ENCODE results near the gene DENND4B. TPM values are rescaled to one million over a fixed set of nuclear protein-coding genes. Genes with fewer than 3 reads are reported as not detected.

DENND4B gene
- total RNA-seq, 1 donor from 2014 or later = 70.7 TPM

DNA sequence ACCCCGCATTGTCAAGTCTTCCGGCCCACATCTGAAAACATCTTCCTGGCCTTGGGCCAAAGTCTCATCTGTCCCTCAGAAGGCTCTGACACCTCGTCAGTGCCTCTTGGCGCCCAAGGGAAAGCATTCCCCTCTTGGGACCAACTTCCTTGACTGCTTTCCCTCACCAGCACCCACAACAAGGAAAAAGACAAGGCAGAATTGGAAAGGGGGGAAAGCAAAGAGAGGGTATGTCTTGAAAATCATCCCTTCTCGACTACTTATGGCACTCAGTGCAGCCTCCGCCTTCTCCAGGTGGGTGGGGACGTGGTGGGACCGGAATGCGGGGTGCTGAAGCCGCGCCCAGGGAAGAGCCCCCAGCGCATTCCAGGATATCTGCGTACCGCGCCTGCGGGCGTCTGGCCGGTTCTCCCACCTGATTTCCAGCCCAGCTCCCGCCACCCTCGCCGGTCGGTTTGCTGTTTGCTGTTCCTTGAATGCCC, 17.4 kb upstream of the DENND4B start:
- Mint-ChIP-seq H3K36me3 (peaks cover 9% of the 10 kb centered on the region), H3K27me3 (no peaks in the 10 kb centered on the region), H3K9me3 (no peaks in the 10 kb centered on the region), H3K4me1 (ENCODE audit: unreplicated experiment) (peaks cover 42% of the 10 kb centered on the region), H3K4me3 (peak overlapping the region; percentile 92), H3K27ac (peak overlapping the region; percentile 99)
- TF ChIP-seq, protein P1, sequence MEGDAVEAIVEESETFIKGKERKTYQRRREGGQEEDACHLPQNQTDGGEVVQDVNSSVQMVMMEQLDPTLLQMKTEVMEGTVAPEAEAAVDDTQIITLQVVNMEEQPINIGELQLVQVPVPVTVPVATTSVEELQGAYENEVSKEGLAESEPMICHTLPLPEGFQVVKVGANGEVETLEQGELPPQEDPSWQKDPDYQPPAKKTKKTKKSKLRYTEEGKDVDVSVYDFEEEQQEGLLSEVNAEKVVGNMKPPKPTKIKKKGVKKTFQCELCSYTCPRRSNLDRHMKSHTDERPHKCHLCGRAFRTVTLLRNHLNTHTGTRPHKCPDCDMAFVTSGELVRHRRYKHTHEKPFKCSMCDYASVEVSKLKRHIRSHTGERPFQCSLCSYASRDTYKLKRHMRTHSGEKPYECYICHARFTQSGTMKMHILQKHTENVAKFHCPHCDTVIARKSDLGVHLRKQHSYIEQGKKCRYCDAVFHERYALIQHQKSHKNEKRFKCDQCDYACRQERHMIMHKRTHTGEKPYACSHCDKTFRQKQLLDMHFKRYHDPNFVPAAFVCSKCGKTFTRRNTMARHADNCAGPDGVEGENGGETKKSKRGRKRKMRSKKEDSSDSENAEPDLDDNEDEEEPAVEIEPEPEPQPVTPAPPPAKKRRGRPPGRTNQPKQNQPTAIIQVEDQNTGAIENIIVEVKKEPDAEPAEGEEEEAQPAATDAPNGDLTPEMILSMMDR (conservative IDR thresholded peaks at IDR 0.05) = no peak
- DNase-seq (ENCODE audit: extremely low spot score, unreplicated experiment) = no peak

DNA sequence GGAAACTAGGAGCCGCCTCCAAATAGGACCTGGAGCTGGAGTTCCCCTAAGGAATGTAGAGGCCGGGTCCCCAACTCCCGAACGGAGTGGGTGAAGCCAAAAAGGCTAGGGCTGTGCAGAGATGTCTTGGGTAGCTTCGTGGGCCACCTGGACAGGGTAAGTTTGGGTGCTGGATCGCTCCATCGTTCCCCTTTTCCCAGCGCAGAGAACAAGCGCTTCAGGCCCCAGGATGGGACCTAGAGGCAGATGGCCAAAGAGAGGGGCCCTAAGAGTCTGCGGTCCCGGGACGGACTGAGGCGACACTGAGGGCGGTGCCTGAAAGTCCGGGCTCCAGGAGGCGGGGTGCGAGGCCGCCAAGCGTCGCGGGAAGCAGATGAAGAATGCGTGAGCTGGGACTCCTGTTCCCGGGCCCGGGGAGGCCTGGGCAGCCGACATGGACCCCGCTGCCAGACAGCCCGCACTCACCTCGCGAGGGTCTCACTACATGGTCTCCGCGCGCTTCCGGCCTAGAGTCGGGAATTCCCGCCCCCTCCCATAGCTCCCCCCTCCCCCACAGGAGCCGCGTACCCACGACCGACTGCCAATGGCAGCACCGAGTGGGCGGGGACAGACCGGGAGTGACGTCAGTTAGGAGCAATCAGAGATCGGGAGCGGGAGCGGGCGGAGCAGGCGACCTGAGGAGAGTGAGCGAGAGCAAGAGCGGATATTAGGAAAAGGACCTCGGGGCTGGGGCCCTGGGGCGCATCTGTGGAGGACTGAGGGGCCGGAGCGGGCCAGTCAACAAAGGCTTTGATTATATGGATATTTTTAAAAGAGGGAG, 16.7 kb upstream of the DENND4B start, which contains the start of gene SLC39A1:
TSS of gene SLC39A1 (minus strand) at position 508 of the 820 bp plus-strand sequence. CDS start 822 bp downstream, outside the sequence.
- Mint-ChIP-seq H3K4me3 (peak within 1 kb of the TSS; percentile 92), H3K9me3 (no peaks in the 10 kb centered on the region), H3K4me1 (ENCODE audit: unreplicated experiment) (peaks cover 47% of the 10 kb centered on the region), H3K36me3 (peaks cover 9% of the 10 kb centered on the region), H3K27me3 (no peaks in the 10 kb centered on the region), H3K27ac (peak within 1 kb of the TSS; percentile 99)
- TF ChIP-seq, protein P1 (conservative IDR thresholded peaks at IDR 0.05) = no peak
- DNase-seq (ENCODE audit: extremely low spot score, unreplicated experiment) = peak; percentile 97

DNA sequence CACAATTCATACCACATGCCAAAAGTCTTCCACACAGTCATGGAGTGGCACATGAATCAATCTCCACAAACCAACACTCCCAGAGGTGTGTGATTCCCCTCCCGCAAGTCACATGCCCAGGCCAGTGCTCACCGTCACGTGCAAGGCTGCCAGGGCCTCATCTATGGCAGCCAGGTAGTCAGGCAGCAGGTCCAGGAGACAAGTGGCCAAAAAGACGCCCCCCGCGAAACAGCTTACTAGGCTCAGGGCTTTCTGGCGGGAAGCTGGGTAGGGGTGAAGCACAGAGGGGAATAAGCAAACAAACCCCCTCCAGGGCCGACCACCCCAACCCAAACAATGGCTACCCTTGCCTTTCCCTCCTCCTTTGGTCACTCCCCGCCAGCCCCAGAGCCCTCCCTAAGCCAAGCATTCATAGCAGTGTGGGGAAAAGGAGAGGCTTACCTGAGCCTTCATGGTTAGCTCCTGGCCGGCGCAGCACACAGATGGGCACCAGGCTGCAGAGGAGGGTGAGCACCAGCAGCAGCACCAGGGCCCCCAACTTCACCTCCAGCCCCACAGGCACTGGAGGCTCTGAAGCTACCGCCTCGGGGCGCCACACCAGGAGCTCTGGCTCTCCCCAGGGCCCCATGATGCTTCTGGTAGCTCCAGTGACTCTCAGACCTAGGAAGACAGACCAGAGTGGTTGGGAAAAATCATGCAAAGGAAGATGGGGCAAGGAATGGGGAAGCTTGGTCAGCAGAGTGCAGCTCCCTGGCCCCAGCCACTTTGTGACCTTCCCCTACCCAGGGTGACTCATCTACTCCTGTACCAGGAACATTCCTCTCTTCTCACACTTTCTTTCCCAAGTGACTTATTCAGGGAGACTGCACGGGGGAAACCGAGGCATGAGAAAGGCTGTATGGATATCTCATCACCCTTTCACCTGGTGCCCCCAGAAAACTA, 15.8 kb upstream of the DENND4B start:
- H3K27me3 Mint-ChIP-seq = no peaks in the 10 kb centered on the region
- TF ChIP-seq, protein P1 (conservative IDR thresholded peaks at IDR 0.05) = no peak
- H3K4me1 Mint-ChIP-seq (ENCODE audit: unreplicated experiment) = peaks cover 44% of the 10 kb centered on the region
- no peak for DNase-seq (ENCODE audit: extremely low spot score, unreplicated experiment)
- H3K36me3 Mint-ChIP-seq = peaks cover 9% of the 10 kb centered on the region
- H3K4me3 Mint-ChIP-seq = peak overlapping the region; percentile 92
- no peaks in the 10 kb centered on the region for H3K9me3 Mint-ChIP-seq
- peak overlapping the region; percentile 99 for H3K27ac Mint-ChIP-seq

DNA sequence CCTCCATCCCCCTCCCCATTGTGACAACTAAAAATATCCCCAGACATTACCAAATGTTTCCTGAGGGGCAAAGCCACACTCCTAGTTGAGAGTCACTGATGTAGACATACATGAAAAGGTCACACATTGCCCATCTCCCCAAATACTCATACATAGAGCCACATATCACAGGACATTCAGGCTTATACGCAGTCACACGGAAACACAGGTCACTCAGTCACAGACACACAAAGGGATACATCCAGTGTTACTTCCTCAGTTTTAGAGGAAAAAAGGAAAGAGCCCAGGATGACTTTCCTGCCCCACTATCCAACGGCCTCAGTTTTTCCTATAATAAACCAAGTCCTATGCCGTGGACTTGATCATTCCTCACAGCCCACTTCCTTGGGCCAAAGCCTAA, 14.9 kb upstream of the DENND4B start:
- Mint-ChIP-seq H3K4me3 (peak overlapping the region; percentile 92), H3K36me3 (peaks cover 9% of the 10 kb centered on the region), H3K27me3 (no peaks in the 10 kb centered on the region), H3K27ac (peak overlapping the region; percentile 99), H3K4me1 (ENCODE audit: unreplicated experiment) (peaks cover 46% of the 10 kb centered on the region), H3K9me3 (no peaks in the 10 kb centered on the region)
- no peak for DNase-seq (ENCODE audit: extremely low spot score, unreplicated experiment)
- TF ChIP-seq, protein P1 (conservative IDR thresholded peaks at IDR 0.05) = no peak

DNA sequence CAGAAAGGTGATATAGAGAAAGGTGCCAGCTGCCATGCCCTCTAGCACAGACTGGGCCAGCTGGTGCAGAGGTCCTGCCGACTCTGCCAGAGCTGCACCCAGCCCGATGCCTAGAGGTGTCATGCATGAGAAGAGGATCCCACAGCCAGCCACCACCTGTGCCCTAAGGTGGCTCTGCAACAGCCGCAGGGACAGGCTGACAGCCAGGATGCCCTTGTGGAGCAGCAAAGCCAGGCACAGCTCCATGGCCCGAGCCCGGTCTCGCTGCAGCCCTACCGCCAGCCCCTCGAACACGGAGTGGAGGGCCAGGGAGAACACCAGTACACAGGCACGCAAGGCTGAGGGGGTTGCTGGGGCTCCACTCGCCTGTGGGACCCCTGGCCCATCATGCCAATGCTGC, 13.7 kb upstream of the DENND4B start:
- DNase-seq (ENCODE audit: extremely low spot score, unreplicated experiment) = no peak
- TF ChIP-seq, protein P1 (conservative IDR thresholded peaks at IDR 0.05) = no peak
- H3K9me3 Mint-ChIP-seq = no peaks in the 10 kb centered on the region
- H3K4me1 Mint-ChIP-seq (ENCODE audit: unreplicated experiment) = peaks cover 40% of the 10 kb centered on the region
- peak overlapping the region; percentile 86 for H3K27ac Mint-ChIP-seq
- H3K27me3 Mint-ChIP-seq = no peaks in the 10 kb centered on the region
- H3K4me3 Mint-ChIP-seq = peak overlapping the region; percentile 97
- H3K36me3 Mint-ChIP-seq = peaks cover 5% of the 10 kb centered on the region
